Psoas muscle (tissue), 8 donors: ENCODE results near the gene SOX12. TPM values are rescaled to one million over a fixed set of nuclear protein-coding genes. Genes with fewer than 3 reads are reported as not detected.

Source experiments
- ATAC-seq, 4 donors: fragments of 200-7000 bp; cut with Tn5 transposase; one replicate each; pipeline ENCODE4 v1.9.1; 2020; ENCODE audit warnings: moderate library complexity in 3 of 4, mild to moderate bottlenecking in 2 of 4
- DNase-seq, 2 donors: peaks; one replicate each; pipeline ENCODE4 v3.0.0-alpha.2; 2020
- H3K27ac ChIP-seq: fragments of 200-600 bp; one replicate; pipeline ENCODE4 v1.8.0; 2022
- H3K27me3 ChIP-seq, 3 donors: fragments of 200-600 bp in 1 of 3; one replicate each; pipeline versions ENCODE4 v1.6.1 to v1.8.0; 2013 to 2022; ENCODE audit warnings: low read length in 2 of 3, mild to moderate bottlenecking in 2 of 3, moderate library complexity in 1 of 3; ENCODE audit not compliant: insufficient read depth in 3 of 3
- H3K36me3 ChIP-seq, 2 donors: fragments of 200-600 bp in 1 of 2; one replicate each; pipeline versions ENCODE4 v1.6.1 to v1.8.0; 2013 to 2022; ENCODE audit warnings: low read depth in 1 of 2, mild to moderate bottlenecking in 1 of 2, moderate library complexity in 1 of 2; ENCODE audit not compliant: insufficient read depth in 1 of 2
- H3K4me1 ChIP-seq: fragments of 200-600 bp; one replicate; pipeline ENCODE4 v1.8.0; 2022
- H3K4me3 ChIP-seq: fragments of 200-600 bp; one replicate; pipeline ENCODE4 v1.8.0; 2022; ENCODE audit warnings: mild to moderate bottlenecking
- H3K9me3 ChIP-seq: fragments of 200-600 bp; one replicate; pipeline ENCODE4 v1.8.0; 2022
- CTCF ChIP-seq: fragments of 200-600 bp; IDR thresholded peaks from one replicate; pipeline ENCODE4 v1.8.0; 2022; ENCODE audit warnings: antibody characterized with exemption
- WGBS, 3 donors: extraction: QIAGEN DNeasy Blood & Tissue Kit; methylation state at CpG; one replicate each; pipeline versions ENCODE4 v1.1.6 to v1.1.7; 2013; 5-methylcytosine and 5-hydroxymethylcytosine counted together
- intact Hi-C, 2 donors: fragments of 100-400 bp; cut with DNase I; formaldehyde crosslinking; loops; one replicate each; pipeline versions ENCODE4 v1.11.0 to v1.14.2; 2022
- polyA plus RNA-seq, 3 donors: library from polyadenylated mRNA; stranded (reverse); fragments of 200-250 nt; gene quantifications; one replicate each; pipeline ENCODE4 v1.2.3, GENCODE V29; 2013
- total RNA-seq, 4 donors: library from RNA; stranded (reverse); fragmentation: NEBNext Ultra II Directional in 2 of 4; extraction: Animal tissue kit (Norgen Biotek cat#: 25700) in 2 of 4; gene quantifications; one replicate each; pipeline versions ENCODE4 v1.2.1 to v1.2.4, GENCODE V29; 2021 to 2023
- donor health status: healthy with polysubstance abuse.
- donor health status: DM: no; HTN: no; CAD: no; lungs with moderate emphysema.
- donor health status: Bipolar disorder and iron deficiency.
- donor health status: healthy.
- donor health status: DM: yes; HTN: yes; CAD: no.
- donor health status: DM: no; HTN: no; CAD: no.
- donor health status: DM: no; HTN: no; CAD: no.
- donor health status: DM: yes; HTN: yes; CAD: no.

Gene SOX12
- total and polyA plus RNA-seq, 7 donors, result 1.2 to 5.7 (median 3.6) TPM

DNA sequence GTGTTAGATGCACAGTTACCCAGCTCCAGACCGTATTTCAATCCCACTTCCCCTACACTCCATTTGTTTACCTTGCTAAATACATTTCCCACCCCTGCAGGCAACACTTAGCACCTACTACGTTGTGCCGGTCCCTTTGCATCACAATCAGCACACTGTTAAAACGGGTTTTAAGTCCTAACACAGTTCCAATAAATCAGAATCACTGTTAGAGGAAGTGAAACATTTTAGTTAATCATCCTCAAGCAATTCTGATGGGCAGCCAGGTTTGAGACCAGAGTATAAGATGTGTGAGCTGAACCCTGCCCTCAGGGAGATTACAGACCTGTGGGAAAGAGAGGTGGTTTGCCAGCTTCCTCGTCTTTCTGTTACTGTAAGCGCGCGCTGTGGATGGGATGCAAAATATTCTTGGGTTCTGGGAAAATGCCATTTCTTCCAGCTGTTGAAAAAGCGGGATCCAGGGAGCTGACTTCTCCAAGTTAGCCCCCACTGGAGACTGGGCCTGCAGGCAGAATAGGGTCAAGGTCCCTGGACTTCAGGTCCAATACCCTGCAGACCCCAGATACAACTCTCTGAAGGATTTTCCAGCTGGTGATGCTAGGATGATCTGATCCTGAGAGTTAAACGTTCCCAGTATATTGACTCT, 24.9 kb upstream of the SOX12 start:
- TF ChIP-seq CTCF, result no peak
- peaks cover 33% of the 10 kb centered on the region for H3K4me1 ChIP-seq

DNA sequence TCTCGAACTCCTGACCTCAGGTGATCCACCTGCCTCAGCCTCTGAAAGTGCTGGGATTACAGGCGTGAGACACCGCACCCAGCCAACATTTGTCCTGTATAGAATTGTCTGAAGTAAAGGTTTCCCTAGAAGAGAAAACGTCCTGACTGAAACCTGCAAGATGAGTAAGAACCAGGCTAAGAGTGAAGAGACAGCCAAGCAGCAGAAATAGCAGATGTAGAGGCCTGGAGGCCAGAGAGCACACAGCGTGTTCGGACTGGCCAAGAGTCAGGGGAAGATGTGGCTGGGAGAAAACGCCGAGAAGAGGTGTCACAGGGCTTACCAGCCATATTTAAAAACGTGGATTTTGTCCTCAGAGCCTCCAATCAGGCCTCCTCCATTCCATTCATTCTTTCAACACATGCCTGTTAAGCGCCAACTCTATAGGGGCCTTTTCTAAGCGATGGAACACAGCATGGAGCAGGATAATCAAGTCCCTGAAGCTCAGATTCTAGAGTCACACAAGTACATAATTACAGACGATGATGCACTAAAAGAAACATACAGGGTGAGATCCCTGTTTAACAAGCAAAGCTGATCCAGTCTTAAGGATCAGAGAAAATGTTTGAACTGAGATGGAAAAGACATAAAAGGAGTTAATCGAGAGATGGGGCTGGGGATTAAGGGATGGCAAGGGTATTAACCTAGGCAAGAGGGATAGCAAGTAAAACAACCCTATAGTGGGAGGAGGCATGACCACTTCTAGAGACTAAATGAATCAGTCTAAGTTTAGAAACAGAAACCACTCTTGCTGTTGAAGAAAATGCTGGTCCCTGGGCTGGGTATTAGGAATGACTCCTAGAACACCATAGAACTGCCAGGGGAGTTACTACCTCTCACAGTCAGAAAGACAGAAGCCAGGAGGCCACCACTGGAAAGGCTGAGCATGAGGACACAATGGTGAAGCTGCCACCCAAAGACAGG, 23.2 kb upstream of the SOX12 start:
- peaks cover 29% of the 10 kb centered on the region for H3K4me1 ChIP-seq
- H3K9me3 ChIP-seq, result no peaks in the 10 kb centered on the region
- no peak for DNase-seq
- H3K4me3 ChIP-seq, result no peak overlapping the region
- TF ChIP-seq CTCF, result no peak
- H3K27ac ChIP-seq, result no peak overlapping the region
- H3K27me3 ChIP-seq, result no peaks in the 10 kb centered on the region
- peaks cover 0 to 2% of the 10 kb centered on the region in 2 donors for H3K36me3 ChIP-seq
- intact Hi-C loops, result no loop called here
- ATAC-seq, result no peak
- 70 to 75% (median 70%) methylated on average over 13 of the region's 13 CpGs for WGBS, 3 donors

More for the DNA sequence above, 24.9 kb upstream of the SOX12 start:
- H3K4me3 ChIP-seq, result peak overlapping the region; percentile 99
- intact Hi-C loops, result no loop called here
- no peak overlapping the region for H3K27ac ChIP-seq
- H3K27me3 ChIP-seq, result no peaks in the 10 kb centered on the region
- no peaks in the 10 kb centered on the region for H3K9me3 ChIP-seq
- H3K36me3 ChIP-seq, result peaks cover 0 to 2% of the 10 kb centered on the region in 2 donors
- DNase-seq, result no peak
- 38 to 45% (median 41%) methylated on average over 10 of the region's 10 CpGs for WGBS, 3 donors
- no peak for ATAC-seq

GRCh38 chr20:305745-306144, 19.6 kb upstream of the SOX12 start:
- ATAC-seq, result no peak

GRCh38 chr20:308427-309038, 16.8 kb upstream of the SOX12 start:
- ATAC-seq, result no peak
- Histone ChIP-seq H3K9me3 (no peaks in the 10 kb centered on the region), H3K4me1 (no peaks in the 10 kb centered on the region), H3K36me3 (no peaks in the 10 kb centered on the region), H3K27me3 (no peaks in the 10 kb centered on the region), H3K27ac (no peak overlapping the region), H3K4me3 (no peak overlapping the region)
- TF ChIP-seq CTCF, result no peak
- intact Hi-C loops, result no loop called here
- 60 to 64% (median 62%) methylated on average over 7 of the region's 7 CpGs for WGBS, 3 donors
- no peak for DNase-seq

More at GRCh38 chr20:305745-306144, 19.6 kb upstream of the SOX12 start:
- Histone ChIP-seq H3K4me3 (no peak overlapping the region), H3K27me3 (no peaks in the 10 kb centered on the region), H3K36me3 (no peaks in the 10 kb centered on the region), H3K9me3 (no peaks in the 10 kb centered on the region), H3K4me1 (peaks cover 10% of the 10 kb centered on the region), H3K27ac (no peak overlapping the region)
- no peak for TF ChIP-seq CTCF
- intact Hi-C loops, result no loop called here
- no peak for DNase-seq
- 63 to 82% (median 77%) methylated on average over 11 of the region's 11 CpGs for WGBS, 3 donors
